Endodermal cell (in vitro differentiated cells): ENCODE data around the gene VAV3. TPM values are rescaled to one million over a fixed set of nuclear protein-coding genes. Genes with fewer than 3 reads are reported as not detected.

Source experiments
- DNase-seq: peaks from one replicate; pipeline ENCODE4 v3.0.0-alpha.2; 2017
- H3K27ac ChIP-seq: 2 replicates; pipeline ENCODE4 v1.5.1; 2013; ENCODE audit warnings: mild to moderate bottlenecking, low read depth, low read length, moderate library complexity
- H3K27me3 ChIP-seq: 2 replicates; pipeline ENCODE4 v1.6.1; 2013; ENCODE audit warnings: mild to moderate bottlenecking, low read length, moderate library complexity; ENCODE audit not compliant: insufficient read depth, control insufficient read depth, poor library complexity, severe bottlenecking
- H3K36me3 ChIP-seq: 2 replicates; pipeline ENCODE4 v1.7.0; 2013; ENCODE audit warnings: mild to moderate bottlenecking, low read length, moderate library complexity; ENCODE audit not compliant: control insufficient read depth, insufficient read depth
- H3K4me1 ChIP-seq: one replicate; pipeline ENCODE4 v1.7.0; 2013; ENCODE audit warnings: low read length; ENCODE audit not compliant: control insufficient read depth, insufficient read depth
- H3K4me3 ChIP-seq: 2 replicates; pipeline ENCODE4 v1.5.1; 2013; ENCODE audit warnings: mild to moderate bottlenecking, low read length, moderate library complexity
- H3K9ac ChIP-seq: 2 replicates; pipeline ENCODE4 v1.6.1; 2013; ENCODE audit warnings: mild to moderate bottlenecking, low read length, moderate library complexity; ENCODE audit not compliant: poor library complexity, severe bottlenecking; ENCODE audit errors: extremely low read depth
- H3K9me3 ChIP-seq: 2 replicates; pipeline ENCODE4 v1.6.1; 2013; ENCODE audit warnings: mild to moderate bottlenecking, low read length, moderate library complexity; ENCODE audit not compliant: control insufficient read depth
- H3K27ac Mint-ChIP-seq: 2 replicates; pipeline ENCODE4 v1.8.0; 2020; ENCODE audit warnings: mixed read lengths
- H3K27me3 Mint-ChIP-seq: 2 replicates; pipeline ENCODE4 v1.8.0; 2021; ENCODE audit warnings: mild to moderate bottlenecking, mixed read lengths; ENCODE audit not compliant: insufficient read depth
- H3K36me3 Mint-ChIP-seq: 2 replicates; pipeline ENCODE4 v1.8.0; 2020; ENCODE audit warnings: low read depth, mixed read lengths
- H3K4me1 Mint-ChIP-seq: 2 replicates; pipeline ENCODE4 v1.8.0; 2020; ENCODE audit warnings: mixed read lengths
- H3K4me3 Mint-ChIP-seq: 2 replicates; pipeline ENCODE4 v1.8.0; 2020; ENCODE audit warnings: mild to moderate bottlenecking, moderate library complexity, mixed read lengths
- H3K9me3 Mint-ChIP-seq: 2 replicates; pipeline ENCODE4 v1.8.0; 2020; ENCODE audit warnings: mild to moderate bottlenecking, mixed read lengths
- CTCF ChIP-seq: fragments of 200-600 bp; sonication (generic); conservative IDR thresholded peaks from 2 replicates; pipeline ENCODE4 v1.5.0; 2021; ENCODE audit warnings: antibody characterized with exemption, mild to moderate bottlenecking
- WGBS, 2 experiments: methylation state at CpG; one replicate each; pipeline versions ENCODE4 v1.1.5 to v1.1.7; 2013; ENCODE audit warnings: missing lambda C conversion rate in 2 of 2, mixed read lengths in 1 of 2; ENCODE audit not compliant: insufficient coverage in 1 of 2, insufficient read length in 1 of 2; 5-methylcytosine and 5-hydroxymethylcytosine counted together
- total RNA-seq, 2 donors: library from RNA; stranded (reverse); fragmentation: NEBNext Ultra II Directional in 1 of 2; extraction: Animal tissue kit (Norgen Biotek cat#: 25700) in 1 of 2; gene quantifications; 2 replicates in 1 of 2; 3 replicates in 1 of 2; pipeline ENCODE4 v1.2.1, GENCODE V29; 2021

VAV3 gene
- total RNA-seq, 2 donors from 2014 or later = 6.9 to 9.6 TPM

- Mint-ChIP-seq H3K4me3 (no peak overlapping the region), H3K27ac (peak overlapping the region; percentile 95), H3K27me3 (no peaks in the 10 kb centered on the region), H3K4me1 (peaks cover 49% of the 10 kb centered on the region), H3K36me3 (peaks cover under 1% of the 10 kb centered on the region), H3K9me3 (peaks cover under 1% of the 10 kb centered on the region)
- Histone ChIP-seq H3K9ac (no peak overlapping the region), H3K36me3 (no peaks in the 10 kb centered on the region), H3K4me1 (peaks cover 13% of the 10 kb centered on the region), H3K27ac (no peak overlapping the region), H3K27me3 (no peaks in the 10 kb centered on the region), H3K4me3 (peak overlapping the region; percentile 6), H3K9me3 (no peaks in the 10 kb centered on the region)
- 91 to 100% methylated on average over 4 to 5 of the region's 5 CpGs for WGBS, 2 experiments
- TF ChIP-seq CTCF = no peak
- no peak for DNase-seq
Observed at GRCh38 chr1:107680579-107680985, 284.4 kb downstream of the VAV3 start.

- WGBS, 2 experiments = 92 to 100% methylated on average over 2 of the region's 2 CpGs
- peak overlapping the region; percentile 13 for H3K27ac Mint-ChIP-seq
- Histone ChIP-seq H3K27me3 (no peaks in the 10 kb centered on the region), H3K27ac (no peak overlapping the region), H3K36me3 (no peaks in the 10 kb centered on the region), H3K4me3 (no peak overlapping the region), H3K4me1 (peaks cover 13% of the 10 kb centered on the region), H3K9ac (no peak overlapping the region), H3K9me3 (peaks cover 10% of the 10 kb centered on the region)
- DNase-seq = no peak
- peaks cover 47% of the 10 kb centered on the region for H3K4me1 Mint-ChIP-seq
- TF ChIP-seq CTCF = no peak
- peaks cover 8% of the 10 kb centered on the region for H3K9me3 Mint-ChIP-seq
- peaks cover 7% of the 10 kb centered on the region for H3K36me3 Mint-ChIP-seq
- H3K27me3 Mint-ChIP-seq = no peaks in the 10 kb centered on the region
- no peak overlapping the region for H3K4me3 Mint-ChIP-seq
Observed at GRCh38 chr1:107679411-107679953, 285.5 kb downstream of the VAV3 start.

GRCh38 chr1:107678993-107679392, 286.0 kb downstream of the VAV3 start:
- no peak overlapping the region for H3K27ac ChIP-seq
- no peaks in the 10 kb centered on the region for H3K36me3 ChIP-seq
- H3K9ac ChIP-seq = no peak overlapping the region
- no peaks in the 10 kb centered on the region for H3K27me3 ChIP-seq
- no peak overlapping the region for H3K4me3 ChIP-seq
- H3K27ac Mint-ChIP-seq = no peak overlapping the region
- H3K36me3 Mint-ChIP-seq = peaks cover 7% of the 10 kb centered on the region
- H3K9me3 ChIP-seq = peaks cover 14% of the 10 kb centered on the region
- peaks cover 13% of the 10 kb centered on the region for H3K4me1 ChIP-seq
- H3K9me3 Mint-ChIP-seq = peaks cover 8% of the 10 kb centered on the region
- H3K27me3 Mint-ChIP-seq = no peaks in the 10 kb centered on the region
- TF ChIP-seq CTCF = no peak
- DNase-seq = no peak
- H3K4me1 Mint-ChIP-seq = peaks cover 43% of the 10 kb centered on the region
- WGBS, 2 experiments = 88% methylated on average over 2 of the region's 2 CpGs; no CpG with 5 or more reads in 1 of the 2 experiments
- no peak overlapping the region for H3K4me3 Mint-ChIP-seq
